Bronchial epithelial cell (primary cell): ENCODE measurements around the gene SEL1L2. TPM values are rescaled to one million over a fixed set of nuclear protein-coding genes. Genes with fewer than 3 reads are reported as not detected.
A peak's percentile ranks its signal among the peaks of the same experiment; 100 is the strongest.

Experiments
- DNase-seq: peaks from one replicate; pipeline ENCODE4 v3.0.0-alpha.2; 2010; ENCODE audit warnings: low read depth
- FAIRE-seq: peaks from 2 replicates; lab custom pipeline; 2011; peaks lifted over from hg19 to GRCh38; lab: Jason Lieb, UNC
- H3K27me3 ChIP-seq: 2 replicates; pipeline ENCODE4 v1.5.1; 2011; ENCODE audit warnings: low read length; ENCODE audit not compliant: control insufficient read depth, insufficient read depth
- H3K36me3 ChIP-seq: 2 replicates; pipeline ENCODE4 v1.5.1; 2011; ENCODE audit warnings: low read length; ENCODE audit not compliant: control insufficient read depth, insufficient read depth
- H3K4me3 ChIP-seq: 2 replicates; pipeline ENCODE4 v1.5.1; 2011; ENCODE audit warnings: mild to moderate bottlenecking, low read depth, low read length, control low read depth
- CTCF ChIP-seq: IDR thresholded peaks from 2 replicates; pipeline ENCODE4 v1.5.1; 2011; ENCODE audit warnings: mild to moderate bottlenecking, moderate library complexity, low read length, control low read depth, inconsistent platforms; ENCODE audit not compliant: insufficient read depth, severe bottlenecking
- total RNA-seq: library from RNA; depleted of rRNA; stranded (reverse); fragments of >200 nt; gene quantifications from 2 replicates; pipeline ENCODE4 v1.2.1, GENCODE V29; 2014

Gene SEL1L2
- not detected in 2 replicates for total RNA-seq

GRCh38 chr20:13990465-13990864, at the start of gene SEL1L2:
SEL1L2 (minus strand) TSS chr20:13990614; CDS start chr20:13990534, 80 bp downstream.
- Histone ChIP-seq H3K4me3 (no peak within 1 kb of the TSS), H3K36me3 (no peaks in the 10 kb centered on the region), H3K27me3 (no peaks in the 10 kb centered on the region)
- no peak for TF ChIP-seq CTCF
- FAIRE-seq = no peak
- DNase-seq = no peak

- H3K27me3 ChIP-seq = no peaks in the 10 kb centered on the region
- no peak for TF ChIP-seq CTCF
- no peak for DNase-seq
- H3K4me3 ChIP-seq = no peak overlapping the region
- no peak for FAIRE-seq
- no peaks in the 10 kb centered on the region for H3K36me3 ChIP-seq
These were observed 46.2 kb upstream of the SEL1L2 start for GRCh38 chr20:14036567-14036966.

GRCh38 chr20:14033310-14033709, 42.9 kb upstream of the SEL1L2 start:
- no peak for TF ChIP-seq CTCF
- DNase-seq (no peak), FAIRE-seq (no peak)
- Histone ChIP-seq H3K27me3 (no peaks in the 10 kb centered on the region), H3K4me3 (no peak overlapping the region), H3K36me3 (no peaks in the 10 kb centered on the region)

GRCh38 chr20:14030991-14031390, 40.6 kb upstream of the SEL1L2 start:
- no peak overlapping the region for H3K4me3 ChIP-seq
- FAIRE-seq (no peak), DNase-seq (no peak)
- H3K36me3 ChIP-seq = no peaks in the 10 kb centered on the region
- no peaks in the 10 kb centered on the region for H3K27me3 ChIP-seq
- TF ChIP-seq CTCF = no peak

- H3K27me3 ChIP-seq = no peaks in the 10 kb centered on the region
- H3K36me3 ChIP-seq = no peaks in the 10 kb centered on the region
- TF ChIP-seq CTCF = no peak
- H3K4me3 ChIP-seq = no peak overlapping the region
- no peak for FAIRE-seq
- DNase-seq = no peak
These were observed 22.3 kb upstream of the SEL1L2 start for GRCh38 chr20:14012671-14013070.

GRCh38 chr20:14009208-14009607, 18.8 kb upstream of the SEL1L2 start:
- no peaks in the 10 kb centered on the region for H3K36me3 ChIP-seq
- no peak overlapping the region for H3K4me3 ChIP-seq
- TF ChIP-seq CTCF = no peak
- DNase-seq = peak; percentile 73
- no peaks in the 10 kb centered on the region for H3K27me3 ChIP-seq
- FAIRE-seq = no peak
